GM10248 (cell line): Measurements from ENCODE around the gene GRAMD4.

Experiments used
- CTCF ChIA-PET: fragments of 300-600 bp; sonication (Branson Sonifier 250); formaldehyde crosslinking; extraction: SDS; loops from one replicate; lab custom pipeline; 2021; ENCODE audit warnings: antibody characterized with exemption; lab: Yijun Ruan, JAX
- POLR2A ChIA-PET: fragments of 350-650 bp; sonication (Branson Sonifier 250); formaldehyde crosslinking; extraction: SDS; loops from one replicate; lab custom pipeline; 2020; ENCODE audit warnings: antibody characterized with exemption; lab: Yijun Ruan, JAX
- DNase-seq: peaks from one replicate; pipeline ENCODE4 v3.0.0; 2012; ENCODE audit errors: extremely low spot score
- TF ChIP-seq, protein P1 (sequence below): IDR thresholded peaks from 2 replicates; pipeline ENCODE4 v1.5.1; 2012; ENCODE audit warnings: mild to moderate bottlenecking, low read depth; ENCODE audit errors: extremely low read depth, missing control alignments, control extremely low read depth

The GRAMD4 gene

DNA sequence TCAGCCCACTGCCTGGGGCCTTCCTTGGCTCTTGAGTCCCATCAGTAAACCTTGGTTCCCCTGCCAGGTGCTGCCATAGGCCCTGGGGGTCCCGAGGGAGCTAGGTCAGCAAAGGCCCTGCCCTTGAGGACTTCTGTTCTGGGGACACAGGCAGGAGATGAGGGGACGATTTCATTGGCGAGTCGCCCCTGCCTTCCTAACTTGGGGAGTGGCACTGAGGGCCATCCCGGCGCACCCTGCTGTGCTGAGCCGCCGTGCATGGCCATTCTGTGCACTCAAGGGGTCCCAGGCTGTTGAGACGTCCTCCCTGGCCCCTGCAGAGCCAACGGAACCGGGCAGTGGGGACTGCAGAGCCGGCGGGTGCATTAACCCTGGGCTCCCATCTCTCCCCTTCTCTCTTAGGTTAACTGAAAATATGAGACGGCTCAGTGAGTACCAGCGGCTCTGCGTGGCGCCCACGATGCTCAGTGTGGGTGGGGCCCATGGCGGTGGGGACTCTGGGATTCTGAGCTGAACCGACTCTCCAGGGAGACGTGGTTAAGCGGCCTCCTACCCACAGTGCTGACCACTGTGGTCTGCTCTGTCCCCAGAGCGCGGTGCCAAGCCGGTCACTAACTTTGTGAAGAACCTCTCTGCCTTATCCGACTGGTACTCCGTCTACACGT lies 43.4 kb downstream of the GRAMD4 start:
- POLR2A ChIA-PET: no interaction called here
- CTCF ChIA-PET: no interaction called here

DNA sequence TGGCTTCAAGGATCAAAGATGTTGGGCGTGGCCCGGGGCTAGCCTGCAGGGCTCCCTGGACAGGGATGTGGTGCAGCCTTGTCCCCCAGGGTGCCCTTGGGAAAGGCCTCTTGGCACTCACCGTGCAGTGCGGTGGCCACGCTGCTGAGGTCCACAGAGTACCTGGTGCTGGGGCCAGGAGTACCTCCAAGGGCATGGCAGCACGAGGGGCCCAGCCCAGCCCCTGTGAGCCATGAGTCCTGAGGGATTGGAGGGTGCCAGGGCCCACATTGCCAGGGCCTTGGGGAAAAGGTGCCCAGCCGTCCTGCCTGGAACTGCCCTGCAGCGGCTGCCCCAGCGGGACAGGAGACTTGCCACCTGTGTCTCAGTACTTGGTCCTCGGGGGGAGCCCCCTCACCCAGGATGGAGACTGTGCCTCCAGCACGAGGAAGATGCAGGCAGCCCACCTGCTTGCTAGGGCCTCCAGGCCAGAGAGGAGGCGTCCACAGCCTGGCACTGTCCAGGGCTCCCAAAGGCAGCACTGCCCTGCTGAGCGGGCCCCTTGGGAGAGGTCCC lies 44.2 kb downstream of the GRAMD4 start:
- ChIA-PET CTCF (no interaction called here), POLR2A (no interaction called here)
- DNase-seq: no peak
- TF ChIP-seq, protein P1, sequence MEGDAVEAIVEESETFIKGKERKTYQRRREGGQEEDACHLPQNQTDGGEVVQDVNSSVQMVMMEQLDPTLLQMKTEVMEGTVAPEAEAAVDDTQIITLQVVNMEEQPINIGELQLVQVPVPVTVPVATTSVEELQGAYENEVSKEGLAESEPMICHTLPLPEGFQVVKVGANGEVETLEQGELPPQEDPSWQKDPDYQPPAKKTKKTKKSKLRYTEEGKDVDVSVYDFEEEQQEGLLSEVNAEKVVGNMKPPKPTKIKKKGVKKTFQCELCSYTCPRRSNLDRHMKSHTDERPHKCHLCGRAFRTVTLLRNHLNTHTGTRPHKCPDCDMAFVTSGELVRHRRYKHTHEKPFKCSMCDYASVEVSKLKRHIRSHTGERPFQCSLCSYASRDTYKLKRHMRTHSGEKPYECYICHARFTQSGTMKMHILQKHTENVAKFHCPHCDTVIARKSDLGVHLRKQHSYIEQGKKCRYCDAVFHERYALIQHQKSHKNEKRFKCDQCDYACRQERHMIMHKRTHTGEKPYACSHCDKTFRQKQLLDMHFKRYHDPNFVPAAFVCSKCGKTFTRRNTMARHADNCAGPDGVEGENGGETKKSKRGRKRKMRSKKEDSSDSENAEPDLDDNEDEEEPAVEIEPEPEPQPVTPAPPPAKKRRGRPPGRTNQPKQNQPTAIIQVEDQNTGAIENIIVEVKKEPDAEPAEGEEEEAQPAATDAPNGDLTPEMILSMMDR: no peak

More for the DNA sequence above, 43.4 kb downstream of the GRAMD4 start:
- TF ChIP-seq, protein P1: no peak
- no peak for DNase-seq

DNA sequence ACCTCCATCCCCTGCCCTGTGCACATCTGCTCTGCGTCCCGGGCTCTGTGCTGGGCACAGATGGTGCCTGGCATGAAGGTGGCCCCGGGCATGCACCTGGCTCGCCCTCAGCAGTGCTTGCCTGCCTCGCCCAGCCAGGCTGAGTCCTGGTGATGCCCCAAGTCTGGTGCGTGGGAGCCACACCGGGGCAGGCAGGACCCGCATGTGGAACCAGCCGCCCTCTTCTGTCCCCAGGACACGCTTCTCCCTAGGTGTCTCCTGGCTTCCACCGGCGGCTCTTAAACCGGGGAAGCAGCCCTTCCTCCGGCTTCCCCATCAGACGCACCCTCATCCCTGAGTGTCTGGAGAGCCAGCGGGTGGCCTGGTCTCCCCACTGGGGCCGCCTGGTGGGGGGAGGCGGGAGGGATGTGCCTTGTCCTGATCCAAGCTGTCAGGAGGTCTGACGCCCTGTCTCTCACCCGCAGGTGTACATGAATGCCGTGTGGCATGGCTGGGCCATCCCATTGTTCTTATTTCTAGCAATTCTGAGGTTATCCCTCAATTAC lies 45.0 kb downstream of the GRAMD4 start:
- ChIA-PET POLR2A (no interaction called here), CTCF (interaction anchor here (1.6 kb wide), 1 partner anchor 102 kb away, joined by 4 read pairs; no protein-coding TSS in a partner anchor)
- no peak for DNase-seq
- TF ChIP-seq, protein P1: no peak

DNA sequence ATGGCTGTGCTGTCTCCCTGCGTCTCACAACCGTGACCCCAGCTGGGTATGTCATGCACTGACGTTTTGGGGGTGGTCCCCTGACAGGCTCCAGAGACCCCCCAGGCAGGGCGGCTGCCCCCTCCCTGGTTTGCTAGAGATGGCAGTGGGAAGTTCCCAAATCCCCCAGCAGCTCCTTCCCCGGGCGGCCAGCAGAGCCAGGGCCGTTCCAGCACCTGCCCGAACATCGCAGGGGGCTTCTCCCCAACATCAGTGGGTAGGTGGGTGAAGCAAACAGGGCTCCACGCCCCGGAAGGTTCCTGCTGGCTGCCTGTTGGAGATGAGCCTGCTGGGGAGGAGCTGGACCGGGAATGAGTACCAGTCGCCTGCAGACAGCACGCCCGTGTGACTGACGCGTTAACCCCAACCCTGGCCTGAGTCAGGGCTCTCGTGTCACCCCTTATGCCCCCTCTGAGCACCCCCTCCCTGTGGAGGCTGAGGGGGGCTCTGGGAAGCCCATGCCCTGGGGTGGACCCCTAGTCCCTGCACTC lies 45.6 kb downstream of the GRAMD4 start:
- POLR2A ChIA-PET: no interaction called here
- no peak for DNase-seq
- TF ChIP-seq, protein P1: no peak
- CTCF ChIA-PET: interaction anchor here (1.6 kb wide), 1 partner anchor 103 kb away, joined by 4 read pairs; no protein-coding TSS in a partner anchor

DNA sequence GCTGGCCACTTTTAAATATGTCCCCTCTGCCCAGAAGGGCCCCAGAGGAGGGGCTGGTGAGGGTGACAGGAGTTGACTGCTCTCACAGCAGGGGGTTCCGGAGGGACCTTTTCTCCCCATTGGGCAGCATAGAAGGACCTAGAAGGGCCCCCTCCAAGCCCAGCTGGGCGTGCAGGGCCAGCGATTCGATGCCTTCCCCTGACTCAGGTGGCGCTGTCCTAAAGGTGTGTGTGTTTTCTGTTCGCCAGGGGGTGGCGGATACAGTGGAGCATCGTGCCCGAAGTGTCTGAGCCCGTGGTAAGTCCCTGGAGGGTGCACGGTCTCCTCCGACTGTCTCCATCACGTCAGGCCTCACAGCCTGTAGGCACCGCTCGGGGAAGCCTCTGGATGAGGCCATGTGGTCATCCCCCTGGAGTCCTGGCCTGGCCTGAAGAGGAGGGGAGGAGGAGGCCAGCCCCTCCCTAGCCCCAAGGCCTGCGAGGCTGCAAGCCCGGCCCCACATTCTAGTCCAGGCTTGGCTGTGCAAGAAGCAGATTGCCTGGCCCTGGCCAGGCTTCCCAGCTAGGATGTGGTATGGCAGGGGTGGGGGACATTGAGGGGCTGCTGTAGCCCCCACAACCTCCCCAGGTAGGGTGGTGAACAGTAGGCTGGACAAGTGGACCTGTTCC lies 46.5 kb downstream of the GRAMD4 start:
- TF ChIP-seq, protein P1: no peak
- CTCF ChIA-PET: interaction anchor here (1.6 kb wide), 1 partner anchor 104 kb away, joined by 4 read pairs; no protein-coding TSS in a partner anchor
- no peak for DNase-seq
- POLR2A ChIA-PET: no interaction called here

DNA sequence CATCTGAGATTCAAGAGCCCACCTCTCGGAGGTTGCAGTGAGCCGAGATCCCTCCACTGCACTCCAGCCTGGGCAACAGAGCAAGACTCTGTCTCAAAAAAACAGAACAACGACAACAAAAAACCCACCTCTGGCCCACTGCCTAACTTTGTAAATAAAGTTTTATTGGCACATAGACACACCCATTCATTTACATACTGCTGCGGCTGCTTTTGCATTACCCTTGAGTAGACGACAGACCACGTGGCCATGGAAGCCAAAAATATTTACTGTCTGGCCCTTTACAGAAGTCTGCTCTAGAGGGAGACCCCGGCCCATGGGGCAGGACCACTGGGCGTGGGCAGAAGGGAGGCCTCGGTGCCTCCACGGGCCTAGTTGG lies 47.0 kb downstream of the GRAMD4 start:
- CTCF ChIA-PET: no interaction called here
- POLR2A ChIA-PET: no interaction called here
- DNase-seq: no peak
- TF ChIP-seq, protein P1: no peak
